HG03354 (cell line): Measurements from ENCODE around the gene TRIM3.

ENCODE experiments used
- ATAC-seq: cut with Tn5 transposase; IDR thresholded peaks from one replicate; pipeline ENCODE4 v1.9.1; 2021; ENCODE audit warnings: mild to moderate bottlenecking; ENCODE audit not compliant: unreplicated experiment, poor library complexity, severe bottlenecking

The TRIM3 gene

GRCh38 chr11:6405846-6406245, 67.9 kb downstream of the TRIM3 start:
- no peak for ATAC-seq

- no peak for ATAC-seq
Measured at GRCh38 chr11:6405052-6405667, 68.6 kb downstream of the TRIM3 start.

GRCh38 chr11:6404342-6405051, 69.2 kb downstream of the TRIM3 start:
- ATAC-seq, result no peak

GRCh38 chr11:6403539-6403938, 70.2 kb downstream of the TRIM3 start:
- ATAC-seq, result no peak

DNA sequence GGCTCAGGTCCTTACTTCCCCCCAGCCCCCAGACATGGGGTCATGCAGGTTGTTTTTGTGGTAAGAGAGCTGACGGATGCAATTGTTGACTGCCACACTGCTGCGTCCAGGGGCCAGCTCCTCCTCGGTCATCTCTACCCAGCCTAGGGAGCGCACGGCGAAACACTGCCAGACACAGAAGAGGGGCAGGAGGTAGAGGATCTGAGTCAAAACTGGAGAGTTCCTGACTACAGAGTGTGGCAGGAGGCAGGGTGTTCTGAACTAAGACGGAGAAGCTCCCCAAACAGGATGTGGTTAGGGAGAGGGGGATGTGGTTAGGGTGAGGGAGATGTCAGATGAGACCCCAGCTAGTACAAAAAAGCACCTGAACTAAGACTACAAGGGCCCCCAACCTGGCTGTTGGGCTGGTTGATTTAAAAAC, 71.2 kb downstream of the TRIM3 start:
- peak; percentile 88 for ATAC-seq

DNA sequence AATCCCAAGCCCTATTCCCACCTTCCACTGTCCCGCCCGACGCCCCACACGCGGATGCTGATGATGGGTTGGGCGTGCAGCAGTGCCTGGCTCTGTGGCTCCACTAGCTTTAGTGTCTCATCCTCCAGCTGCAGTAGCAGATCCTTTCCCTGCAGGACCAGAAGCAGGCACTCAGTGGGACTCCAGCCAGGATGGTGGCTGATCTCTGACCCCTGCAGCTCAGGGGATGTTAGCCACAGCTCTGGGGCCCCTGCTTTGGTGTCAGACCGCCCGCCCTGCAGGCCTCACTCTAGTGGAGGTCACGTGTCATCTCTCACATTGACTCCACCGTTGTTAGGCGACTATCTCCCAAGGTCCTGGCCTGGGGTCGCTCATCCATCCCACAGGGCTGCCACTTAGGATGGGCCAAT, 71.7 kb downstream of the TRIM3 start:
- peak; percentile 59 for ATAC-seq

DNA sequence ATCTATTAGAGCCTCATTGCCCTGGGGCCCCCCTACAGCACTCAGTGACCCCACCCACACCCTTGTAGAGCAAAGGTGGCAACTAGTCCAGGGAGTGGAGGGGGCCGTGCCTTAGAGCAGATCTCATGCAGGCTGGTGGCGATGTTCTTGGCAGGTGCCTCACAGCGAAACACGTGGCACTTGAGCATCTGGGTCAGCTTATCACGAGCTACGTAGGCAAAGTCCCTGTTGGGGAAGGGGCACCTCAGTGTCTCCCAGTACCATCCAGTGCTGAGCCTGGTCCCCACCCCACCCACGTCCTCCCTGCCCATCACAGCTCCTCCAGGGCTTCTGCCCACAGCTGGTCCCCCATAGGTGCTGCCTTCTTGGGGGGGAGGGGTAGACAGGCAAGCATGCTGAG, 72.3 kb downstream of the TRIM3 start:
- no peak for ATAC-seq

GRCh38 chr11:6400431-6401345, 73.1 kb downstream of the TRIM3 start:
- no peak for ATAC-seq
